Progenitor cell of endocrine pancreas (in vitro differentiated cells): ENCODE measurements around the gene CNKSR2. TPM values are rescaled to one million over a fixed set of nuclear protein-coding genes. Genes with fewer than 3 reads are reported as not detected.

Source experiments
- DNase-seq: peaks from one replicate; pipeline ENCODE4 v3.0.0; 2021; ENCODE audit warnings: low spot score; ENCODE audit not compliant: unreplicated experiment
- H3K27ac Mint-ChIP-seq: 2 replicates; pipeline ENCODE4 v1.8.0; 2021; ENCODE audit warnings: mild to moderate bottlenecking, moderate library complexity, mixed read lengths
- H3K27me3 Mint-ChIP-seq: 2 replicates; pipeline ENCODE4 v1.8.0; 2021; ENCODE audit warnings: mixed read lengths
- H3K36me3 Mint-ChIP-seq: 2 replicates; pipeline ENCODE4 v1.8.0; 2022; ENCODE audit warnings: mixed read lengths; ENCODE audit not compliant: insufficient read depth
- H3K4me1 Mint-ChIP-seq: 2 replicates; pipeline ENCODE4 v1.8.0; 2021; ENCODE audit warnings: low read depth, mixed read lengths
- H3K4me3 Mint-ChIP-seq: 2 replicates; pipeline ENCODE4 v1.8.0; 2021; ENCODE audit warnings: low read depth, mild to moderate bottlenecking, moderate library complexity, mixed read lengths
- H3K9me3 Mint-ChIP-seq: 2 replicates; pipeline ENCODE4 v1.8.0; 2021; ENCODE audit warnings: low read depth, mixed read lengths
- total RNA-seq: library from RNA; stranded (reverse); gene quantifications from 2 replicates; pipeline ENCODE4 v1.2.1, GENCODE V29; 2021
- TF ChIP-seq, protein P1 (sequence below): fragments of 200-600 bp; sonication (generic); IDR thresholded peaks from one replicate; pipeline ENCODE4 v1.5.0; 2021; ENCODE audit warnings: antibody characterized with exemption, mild to moderate bottlenecking; ENCODE audit not compliant: unreplicated experiment

The CNKSR2 gene
- total RNA-seq, 1 donor from 2014 or later: 28.0 TPM

DNA sequence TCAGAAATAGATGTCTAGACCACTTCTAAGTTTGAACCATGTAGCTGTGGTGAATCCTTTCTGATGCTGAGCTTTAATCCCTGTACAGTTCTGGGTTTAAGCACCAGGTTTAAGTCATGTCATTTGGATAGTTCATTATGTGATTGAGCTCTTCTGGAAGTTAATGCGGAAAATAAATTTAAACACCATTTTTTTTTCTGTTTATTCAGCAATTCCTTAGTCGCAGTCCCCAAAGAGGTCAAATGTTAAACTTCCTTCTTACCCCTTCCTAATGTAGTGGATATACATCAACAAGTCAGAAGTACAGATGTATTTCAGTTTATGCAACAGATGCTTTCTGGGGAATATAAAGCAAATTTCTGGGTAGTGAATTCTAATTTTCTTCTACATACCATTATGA lies 52.9 kb downstream of the CNKSR2 start:
- DNase-seq: no peak
- H3K4me1 Mint-ChIP-seq: peaks cover 3% of the 10 kb centered on the region
- TF ChIP-seq, protein P1, sequence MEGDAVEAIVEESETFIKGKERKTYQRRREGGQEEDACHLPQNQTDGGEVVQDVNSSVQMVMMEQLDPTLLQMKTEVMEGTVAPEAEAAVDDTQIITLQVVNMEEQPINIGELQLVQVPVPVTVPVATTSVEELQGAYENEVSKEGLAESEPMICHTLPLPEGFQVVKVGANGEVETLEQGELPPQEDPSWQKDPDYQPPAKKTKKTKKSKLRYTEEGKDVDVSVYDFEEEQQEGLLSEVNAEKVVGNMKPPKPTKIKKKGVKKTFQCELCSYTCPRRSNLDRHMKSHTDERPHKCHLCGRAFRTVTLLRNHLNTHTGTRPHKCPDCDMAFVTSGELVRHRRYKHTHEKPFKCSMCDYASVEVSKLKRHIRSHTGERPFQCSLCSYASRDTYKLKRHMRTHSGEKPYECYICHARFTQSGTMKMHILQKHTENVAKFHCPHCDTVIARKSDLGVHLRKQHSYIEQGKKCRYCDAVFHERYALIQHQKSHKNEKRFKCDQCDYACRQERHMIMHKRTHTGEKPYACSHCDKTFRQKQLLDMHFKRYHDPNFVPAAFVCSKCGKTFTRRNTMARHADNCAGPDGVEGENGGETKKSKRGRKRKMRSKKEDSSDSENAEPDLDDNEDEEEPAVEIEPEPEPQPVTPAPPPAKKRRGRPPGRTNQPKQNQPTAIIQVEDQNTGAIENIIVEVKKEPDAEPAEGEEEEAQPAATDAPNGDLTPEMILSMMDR: no peak
- no peaks in the 10 kb centered on the region for H3K9me3 Mint-ChIP-seq
- peaks cover 1% of the 10 kb centered on the region for H3K36me3 Mint-ChIP-seq
- H3K27ac Mint-ChIP-seq: no peak overlapping the region
- no peaks in the 10 kb centered on the region for H3K27me3 Mint-ChIP-seq
- no peak overlapping the region for H3K4me3 Mint-ChIP-seq

DNA sequence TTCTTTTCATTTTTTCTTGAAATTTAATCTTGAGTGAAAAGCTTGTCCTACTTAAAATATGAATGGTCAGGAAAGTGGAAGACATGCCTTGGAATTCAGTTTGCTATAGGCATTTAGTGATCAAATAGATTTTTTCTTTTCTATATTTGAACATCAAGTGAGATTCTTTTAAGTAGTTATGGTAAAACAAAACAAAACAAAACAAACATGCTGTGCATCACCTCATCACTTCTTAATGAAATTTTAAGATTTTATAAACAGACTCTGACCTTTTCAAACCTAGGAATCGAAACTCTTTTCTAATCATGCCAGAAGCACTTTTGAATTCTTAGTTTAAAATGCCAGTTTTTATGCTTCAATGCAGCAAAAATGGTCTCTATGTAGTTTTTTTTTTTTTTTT lies 62.8 kb downstream of the CNKSR2 start:
- TF ChIP-seq, protein P1: no peak
- no peaks in the 10 kb centered on the region for H3K36me3 Mint-ChIP-seq
- no peak overlapping the region for H3K4me3 Mint-ChIP-seq
- no peaks in the 10 kb centered on the region for H3K4me1 Mint-ChIP-seq
- H3K27me3 Mint-ChIP-seq: no peaks in the 10 kb centered on the region
- no peak for DNase-seq
- H3K9me3 Mint-ChIP-seq: no peaks in the 10 kb centered on the region
- no peak overlapping the region for H3K27ac Mint-ChIP-seq

DNA sequence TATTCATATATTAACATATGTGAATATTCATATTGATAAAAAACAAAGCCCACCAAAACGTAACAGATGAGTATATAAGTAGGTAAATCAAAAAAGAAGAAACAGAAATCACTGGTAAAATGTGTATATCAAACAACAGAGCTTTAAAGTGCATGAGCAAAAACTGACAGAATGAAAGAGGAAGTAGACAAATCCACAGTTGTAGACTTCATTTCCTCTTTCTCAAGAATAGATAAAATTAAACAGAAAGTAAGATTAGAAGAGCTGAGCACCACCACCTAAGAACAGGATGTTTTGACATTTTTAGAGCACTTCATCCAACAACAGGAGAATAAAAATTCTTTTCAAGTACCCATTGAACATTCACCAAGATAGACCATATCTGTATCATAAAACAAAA lies 64.6 kb downstream of the CNKSR2 start:
- Mint-ChIP-seq H3K9me3 (no peaks in the 10 kb centered on the region), H3K27ac (no peak overlapping the region), H3K27me3 (no peaks in the 10 kb centered on the region), H3K36me3 (no peaks in the 10 kb centered on the region), H3K4me1 (peaks cover 6% of the 10 kb centered on the region), H3K4me3 (no peak overlapping the region)
- DNase-seq: no peak
- TF ChIP-seq, protein P1: no peak

DNA sequence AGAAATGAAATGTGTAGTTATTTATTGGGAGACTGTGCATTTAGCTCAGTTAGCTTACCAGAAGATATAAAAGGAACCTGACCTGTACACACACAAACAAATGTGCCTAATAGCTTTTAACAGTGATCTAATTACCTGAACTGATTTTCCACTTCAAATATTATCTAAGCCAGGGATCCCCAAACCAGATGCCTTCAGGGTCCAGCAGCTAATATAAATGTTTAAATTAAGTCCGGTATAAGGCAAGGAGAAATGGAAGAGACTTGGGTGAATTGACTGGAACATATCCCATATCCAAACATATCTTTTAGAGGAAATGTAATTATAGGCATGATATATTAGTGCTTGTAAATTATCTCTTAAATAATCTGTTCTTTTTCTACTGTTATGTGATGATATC lies 66.7 kb downstream of the CNKSR2 start:
- H3K27ac Mint-ChIP-seq: no peak overlapping the region

DNA sequence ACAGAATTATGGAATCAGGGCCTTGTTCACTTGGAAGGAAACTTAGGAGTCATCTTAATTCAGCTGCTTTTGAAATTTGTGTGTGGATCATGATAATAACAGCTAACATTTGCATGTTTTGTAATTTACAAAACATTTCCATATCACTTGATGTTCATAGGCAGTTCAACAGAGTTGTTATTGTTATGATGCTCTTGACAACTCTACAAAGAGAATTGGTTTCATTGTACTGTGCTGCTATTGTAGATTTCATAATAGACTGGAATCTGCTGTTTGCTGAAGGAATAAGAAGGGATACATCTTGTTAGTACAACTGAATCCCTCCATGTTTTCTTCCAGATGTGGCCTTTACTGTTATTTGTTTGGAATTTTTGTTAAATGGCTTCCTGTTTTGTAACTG lies 83.5 kb downstream of the CNKSR2 start:
- peaks cover 10% of the 10 kb centered on the region for H3K4me1 Mint-ChIP-seq
- no peaks in the 10 kb centered on the region for H3K27me3 Mint-ChIP-seq
- no peak overlapping the region for H3K27ac Mint-ChIP-seq
- TF ChIP-seq, protein P1: no peak
- H3K9me3 Mint-ChIP-seq: peaks cover 11% of the 10 kb centered on the region
- H3K36me3 Mint-ChIP-seq: peaks cover 16% of the 10 kb centered on the region
- no peak overlapping the region for H3K4me3 Mint-ChIP-seq
- DNase-seq: no peak

More for the DNA sequence above, 66.7 kb downstream of the CNKSR2 start:
- Mint-ChIP-seq H3K9me3 (no peaks in the 10 kb centered on the region), H3K27me3 (no peaks in the 10 kb centered on the region), H3K4me3 (no peak overlapping the region), H3K4me1 (peaks cover 6% of the 10 kb centered on the region), H3K36me3 (no peaks in the 10 kb centered on the region)
- TF ChIP-seq, protein P1: no peak
- no peak for DNase-seq
